GM19328 (cell line): ENCODE measurements around the gene DPH5.
"Not testable (repeated sequence)": the region's sequence is repeated elsewhere in the genome, so short reads cannot be mapped to it uniquely, and the experiment has no call there.

Source experiments
- ATAC-seq: cut with Tn5 transposase; IDR thresholded peaks from one replicate; pipeline ENCODE4 v1.9.1; 2021; ENCODE audit warnings: mild to moderate bottlenecking, moderate library complexity; ENCODE audit not compliant: unreplicated experiment

Gene DPH5

DNA sequence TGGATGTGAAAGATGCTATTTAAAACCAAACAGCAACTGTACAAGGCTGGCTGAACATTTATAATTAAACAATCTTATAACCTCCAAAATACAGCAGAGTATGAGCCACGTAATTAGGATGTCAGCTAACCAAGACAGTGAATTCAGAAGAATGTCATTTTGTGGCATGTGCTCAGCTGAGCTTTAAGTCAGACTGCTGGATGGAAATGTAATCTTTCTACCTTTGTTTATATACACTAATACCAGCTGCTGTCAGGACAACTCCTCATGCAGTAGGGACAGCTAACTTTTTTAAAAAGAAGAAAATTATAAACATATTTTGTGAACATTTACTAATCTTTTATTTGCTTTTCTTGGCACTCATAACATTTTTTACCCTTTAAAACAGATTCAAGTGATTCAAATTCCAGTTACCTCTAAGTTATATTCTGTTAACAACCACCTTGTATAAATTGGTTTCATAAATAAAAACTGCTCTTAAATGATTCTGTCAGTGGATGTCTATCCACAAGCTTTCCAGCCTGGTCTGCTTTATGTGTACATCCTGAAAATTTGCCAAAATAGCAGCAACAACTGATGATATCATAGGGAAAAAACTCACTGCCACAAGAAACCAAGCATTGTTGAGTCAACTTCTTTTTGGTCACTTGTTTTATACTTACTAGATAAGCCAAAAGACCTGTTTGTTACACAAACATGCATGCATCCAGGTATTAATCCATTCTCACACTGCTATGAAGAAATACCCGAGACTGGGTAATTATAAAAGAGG, 36.1 kb downstream of the DPH5 start:
- no peak for ATAC-seq

DNA sequence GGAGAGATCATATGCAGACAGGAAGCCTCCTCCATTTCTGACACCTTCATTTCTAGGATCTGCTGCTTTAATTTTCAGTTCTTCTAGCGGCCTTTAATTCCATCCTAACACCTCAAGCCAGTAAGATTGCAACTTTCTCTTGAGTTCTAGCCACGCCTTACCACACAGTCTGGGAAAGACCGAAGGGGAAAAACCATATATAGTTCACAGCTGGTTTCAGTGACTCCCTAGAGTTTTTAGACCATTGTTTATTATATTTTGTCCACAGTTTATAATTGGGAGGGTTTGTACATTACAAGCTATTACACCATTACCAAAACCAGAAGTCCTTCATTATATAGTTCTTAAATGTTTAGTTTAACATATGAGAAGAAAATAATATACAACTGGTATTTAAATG, 37.5 kb downstream of the DPH5 start:
- no peak for ATAC-seq

GRCh38 chr1:100982793-100983192, 42.8 kb downstream of the DPH5 start:
- no peak for ATAC-seq

GRCh38 chr1:100979631-100980030, 46.0 kb downstream of the DPH5 start:
- no peak for ATAC-seq

- no peak for ATAC-seq
Measured at GRCh38 chr1:100976936-100977335, 48.6 kb downstream of the DPH5 start.

DNA sequence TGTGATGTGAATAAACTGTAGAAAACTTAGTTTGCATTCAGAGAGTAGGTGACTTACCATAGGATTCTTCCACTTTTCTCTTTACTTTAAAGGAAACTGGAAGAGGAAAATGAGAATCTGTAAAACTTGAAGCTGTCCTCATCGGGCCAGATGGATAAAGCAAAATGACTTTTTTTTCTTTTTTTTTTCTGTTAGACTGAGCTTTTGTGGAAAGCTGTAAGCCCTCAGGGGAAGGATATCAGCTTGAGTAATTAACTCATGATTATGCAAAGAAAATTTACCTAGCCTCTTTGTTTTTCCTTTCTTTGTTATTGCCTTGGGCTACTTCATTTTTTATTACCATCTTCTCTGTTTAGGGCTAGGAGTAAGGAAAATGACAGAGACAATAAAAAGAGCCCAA, 53.4 kb downstream of the DPH5 start:
- ATAC-seq: no peak

DNA sequence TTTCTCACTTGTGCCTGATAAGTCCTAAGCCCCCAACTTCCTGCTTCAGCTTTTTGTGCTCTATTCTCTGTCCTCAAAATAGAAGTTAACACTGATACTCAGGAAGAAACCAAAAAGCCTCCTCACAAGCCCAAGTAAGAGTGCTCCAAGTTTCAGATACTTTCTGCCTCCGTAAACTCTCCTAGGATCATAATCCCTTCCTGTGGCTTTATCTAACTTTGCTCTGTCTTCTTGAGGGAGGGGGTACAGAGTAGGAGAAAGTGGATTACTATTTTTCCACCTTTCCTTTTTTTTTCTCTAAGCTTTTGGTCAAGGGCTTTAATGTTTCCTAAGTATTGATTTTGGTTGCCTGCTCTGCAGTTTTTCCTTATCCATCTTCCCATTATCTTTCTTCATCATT, 54.6 kb downstream of the DPH5 start:
- no peak for ATAC-seq

GRCh38 chr1:100969327-100969726, 56.3 kb downstream of the DPH5 start:
- ATAC-seq: no peak

GRCh38 chr1:100968621-100969020, 57.0 kb downstream of the DPH5 start:
- ATAC-seq: no peak

- no peak for ATAC-seq
Measured at GRCh38 chr1:100960098-100960497, 65.5 kb downstream of the DPH5 start.

- no peak for ATAC-seq
Measured at GRCh38 chr1:100959502-100960060, 66.0 kb downstream of the DPH5 start.

DNA sequence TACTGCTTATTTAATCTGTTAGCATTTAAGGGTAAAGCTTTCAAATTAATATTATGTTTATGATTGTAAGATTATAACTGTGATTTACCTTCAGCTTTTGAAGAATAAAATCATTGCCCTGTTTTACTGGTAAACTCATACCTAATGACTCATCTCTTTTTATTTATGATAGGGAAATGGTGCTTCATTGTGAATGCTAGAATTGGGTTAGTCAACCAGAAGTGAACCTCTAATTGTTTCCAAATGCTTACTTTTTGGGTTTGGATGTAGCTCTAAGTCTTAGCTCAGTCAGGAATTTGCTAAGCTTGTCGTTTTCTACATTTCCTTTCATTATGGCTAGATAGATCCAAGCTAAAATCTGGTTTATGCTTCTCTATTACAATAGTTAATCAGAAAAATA, 70.3 kb downstream of the DPH5 start:
- ATAC-seq: no peak

DNA sequence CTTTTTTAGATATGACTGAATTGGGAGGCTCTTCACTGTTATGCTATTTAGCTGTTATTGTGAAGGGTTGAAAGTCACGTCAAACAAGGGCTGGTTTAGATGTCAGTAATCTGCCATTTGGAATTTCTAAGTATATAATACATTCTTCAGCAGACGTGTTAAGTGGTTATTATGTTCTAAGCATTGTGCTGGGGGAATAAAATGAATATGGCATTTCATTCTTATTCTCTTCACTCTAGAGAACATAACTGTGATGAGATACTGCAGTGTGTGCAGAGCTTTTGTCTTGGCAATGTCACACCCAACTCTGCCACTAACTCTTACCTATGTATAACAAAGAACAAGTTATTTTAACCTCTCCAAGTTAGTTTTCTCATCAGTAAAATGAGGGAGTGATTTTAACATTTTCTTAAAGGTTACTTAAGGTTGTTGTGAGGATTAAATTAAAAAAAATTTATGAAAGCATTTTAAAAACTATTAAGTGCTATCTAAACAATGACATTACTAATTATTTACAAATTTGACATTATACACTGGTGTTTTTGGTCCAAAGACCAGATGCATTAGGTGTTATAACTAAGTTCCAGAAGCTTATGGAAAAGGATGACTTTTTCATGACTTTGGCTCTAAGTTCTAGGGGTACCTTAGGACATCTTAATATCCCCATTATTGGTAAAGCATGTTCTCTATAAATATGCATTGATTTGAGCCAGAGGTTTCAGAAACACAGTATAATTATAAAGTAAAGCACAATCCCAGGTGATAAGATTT, 71.4 kb downstream of the DPH5 start:
- ATAC-seq: no peak

DNA sequence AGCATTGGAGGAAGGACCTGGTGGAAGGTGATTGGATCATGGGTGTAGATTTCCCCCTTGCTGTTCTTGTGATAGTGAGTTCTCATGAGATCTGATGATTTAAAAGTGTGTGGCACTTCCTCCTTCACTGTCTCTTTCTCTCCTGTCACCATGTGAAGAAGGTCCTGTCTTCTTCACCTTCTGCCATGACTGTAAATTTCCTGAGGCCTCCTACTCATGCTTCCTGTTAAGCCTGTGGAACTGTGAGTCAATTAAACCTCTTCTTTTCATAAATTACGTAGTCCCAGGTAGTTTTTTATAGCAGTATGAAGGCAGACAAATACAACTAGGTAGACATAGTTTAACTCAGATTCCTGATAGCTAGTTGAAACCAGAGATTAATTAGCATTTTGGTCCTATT, 72.6 kb downstream of the DPH5 start:
- not testable (repeated sequence) for ATAC-seq

DNA sequence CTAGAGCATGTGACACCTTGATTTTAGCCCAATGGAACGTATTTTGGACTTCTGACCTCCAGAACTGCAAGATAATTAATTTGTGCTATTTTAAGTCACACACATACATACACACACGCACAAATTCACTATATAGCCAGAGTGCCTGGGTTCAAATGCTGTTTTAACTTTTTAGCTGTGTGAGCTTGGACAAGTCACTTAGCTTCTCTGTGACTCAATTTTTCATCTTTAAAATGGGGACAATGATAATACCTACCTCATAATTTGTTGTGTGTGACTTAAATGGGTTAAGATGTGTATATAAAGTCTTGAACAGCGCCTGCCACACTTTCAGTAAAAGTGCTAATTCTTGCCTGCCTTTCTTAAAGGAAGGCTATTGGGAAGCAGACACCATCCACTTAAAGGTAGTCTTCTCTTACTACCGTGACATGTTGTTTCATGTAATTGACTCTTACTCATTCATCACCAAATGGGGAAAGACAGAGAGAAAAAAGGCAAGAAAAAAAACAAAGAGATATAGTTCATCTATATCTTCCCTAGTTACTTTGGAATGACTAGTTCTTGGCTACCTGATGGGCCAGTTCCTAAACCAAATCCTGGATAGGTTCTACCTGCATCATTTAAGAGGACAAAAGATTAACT, 73.4 kb downstream of the DPH5 start:
- ATAC-seq: no peak

DNA sequence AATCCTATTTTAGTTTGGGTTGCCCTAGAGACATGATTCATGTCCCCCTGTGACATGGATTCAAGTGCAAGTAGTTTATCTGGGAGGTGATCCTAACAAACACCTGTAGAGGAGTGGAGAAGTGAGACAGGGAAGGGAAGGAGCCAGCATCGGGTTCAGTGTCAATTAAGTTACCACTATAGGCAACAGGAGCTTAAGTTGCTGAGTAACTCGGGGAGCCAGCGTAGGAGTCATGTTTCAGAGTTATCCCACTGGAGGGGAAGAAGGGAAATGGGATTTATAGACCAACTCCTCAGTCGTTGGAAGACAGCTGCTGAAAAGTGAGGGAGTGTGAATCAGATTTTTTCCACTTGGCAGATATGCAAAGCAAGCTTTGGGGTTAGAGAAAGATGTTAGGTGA, 74.8 kb downstream of the DPH5 start:
- ATAC-seq: no peak

DNA sequence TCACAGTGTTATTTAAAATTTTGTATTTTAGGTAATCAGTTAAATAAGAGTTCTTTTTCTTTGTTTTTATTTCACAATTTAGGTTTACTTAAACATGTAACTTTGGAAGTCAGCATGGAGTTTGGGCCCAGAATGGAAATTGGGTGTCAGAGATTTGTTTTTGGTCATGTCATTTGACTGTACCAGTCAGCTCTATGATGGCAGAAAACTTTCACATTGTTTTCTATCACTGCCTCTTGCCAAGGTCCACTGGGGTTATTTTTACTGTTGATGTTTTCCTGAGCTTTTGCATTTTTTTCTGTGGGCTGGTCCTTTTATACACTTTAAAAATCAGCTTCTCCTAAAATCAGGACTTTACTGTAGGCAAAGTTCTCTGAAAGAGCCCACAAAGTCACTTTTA, 75.2 kb downstream of the DPH5 start:
- no peak for ATAC-seq

GRCh38 chr1:100949515-100950158, 75.9 kb downstream of the DPH5 start:
- ATAC-seq: peak; percentile 84

DNA sequence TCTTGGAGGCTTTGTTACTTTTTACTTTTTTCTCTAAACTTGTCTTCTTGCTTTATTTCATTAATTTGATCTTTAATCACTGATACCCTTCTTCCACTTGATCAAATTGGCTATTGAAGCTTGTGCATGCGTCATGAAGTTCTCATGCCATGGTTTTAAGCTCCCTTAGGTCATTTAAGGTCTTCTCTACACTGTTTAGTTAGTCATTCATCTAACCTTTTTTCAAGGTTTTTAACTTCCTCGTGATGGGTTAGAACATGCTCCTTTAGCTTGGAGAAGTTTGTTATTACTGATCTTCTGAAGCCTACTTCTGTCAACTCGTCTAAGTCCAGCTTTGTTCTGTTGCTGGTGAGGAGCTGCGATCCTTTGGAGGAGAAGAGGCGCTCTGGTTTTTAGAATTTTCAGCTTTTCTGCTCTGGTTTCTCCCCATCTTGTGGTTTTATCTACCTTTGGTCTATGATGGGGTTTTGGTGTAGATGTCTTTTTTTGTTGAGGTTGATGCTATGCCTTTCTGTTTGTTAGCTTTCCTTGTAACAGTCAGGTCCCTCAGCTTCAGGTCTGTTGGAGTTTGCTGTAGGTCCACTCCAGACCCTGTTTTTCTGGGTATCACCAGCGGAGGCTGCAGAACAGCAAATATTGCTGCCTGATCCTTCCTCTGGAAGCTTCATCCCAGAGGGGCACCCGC, 76.7 kb downstream of the DPH5 start:
- ATAC-seq: not testable (repeated sequence)

DNA sequence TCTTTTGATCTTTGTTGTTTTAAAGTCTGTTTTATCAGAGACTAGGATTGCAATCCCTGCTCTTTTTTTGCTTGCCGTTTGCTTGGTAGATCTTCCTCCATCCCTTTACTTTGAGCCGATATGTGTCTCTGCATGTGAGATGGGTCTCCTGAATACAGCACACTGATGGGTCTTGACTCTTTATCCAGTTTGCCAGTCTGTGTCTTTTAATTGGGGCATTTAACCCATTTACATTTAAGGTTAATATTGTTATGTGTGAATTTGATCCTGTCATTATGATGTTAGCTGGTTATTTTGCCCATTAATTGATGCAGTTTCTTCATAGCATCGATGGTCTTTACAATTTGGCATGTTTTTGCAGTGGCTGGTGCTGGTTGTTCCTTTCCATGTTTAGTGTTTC, 77.8 kb downstream of the DPH5 start:
- ATAC-seq: not testable (repeated sequence)
